ENCODE measurements around the gene PLEKHM2. TPM values are rescaled to one million over a fixed set of nuclear protein-coding genes. Genes with fewer than 3 reads are reported as not detected.

PLEKHM2 gene
- total RNA-seq, 5 donors from 2014 or later (not counting 1 experiment from before 2014, with no cell fraction given): 52.5 to 65.2 (median 59.6) TPM

- POLR2A ChIA-PET: no interaction called here
- ATAC-seq (replicated peaks in 1 of 4): no peak
- H3K27ac Mint-ChIP-seq: no peak overlapping the region
Measured at GRCh38 chr1:15737324-15738319, 53.5 kb downstream of the PLEKHM2 start.

GRCh38 chr1:15738416-15739113 is 54.4 kb downstream of the PLEKHM2 start:
- DNase-seq: no peak
- Mint-ChIP-seq H3K4me3 (no peak overlapping the region), H3K9me3 (no peaks in the 10 kb centered on the region), H3K27me3 (no peaks in the 10 kb centered on the region), H3K4me1 (peaks cover 5 to 7% (median 6%) of the 10 kb centered on the region in 3 donors), H3K27ac (peak overlapping the region in 1 of 2 donors; percentile 61), H3K36me3 (peaks cover under 1% of the 10 kb centered on the region)
- ATAC-seq (replicated peaks in 1 of 4): no peak
- Histone ChIP-seq H3K27ac (ENCODE audit: low read length) (no peak overlapping the region), H3K4me3 (ENCODE audit: control insufficient read depth in 1 of 2, extremely low read depth in 1 of 2, low read length in 1 of 2) (no peak overlapping the region), H3K36me3 (ENCODE audit: control insufficient read depth in 2 of 2, extremely low read depth in 1 of 2, insufficient read depth in 1 of 2, low read length in 1 of 2) (peaks cover 0 to 2% of the 10 kb centered on the region in 2 donors), H3K4me1 (ENCODE audit: control insufficient read depth in 1 of 2, extremely low read depth in 1 of 2, insufficient read depth in 2 of 2, low read length in 2 of 2) (peaks cover 0 to 6% of the 10 kb centered on the region in 2 experiments), H3K9me3 (no peaks in the 10 kb centered on the region), H3K27me3 (replicated peaks in 1 of 2; ENCODE audit: control insufficient read depth in 2 of 2, extremely low read depth in 1 of 2, insufficient read depth in 2 of 2, low read length in 1 of 2) (peaks cover 0 to 7% of the 10 kb centered on the region in 2 experiments)
- CTCF ChIA-PET: interaction anchor here in 1 of 2 donors (0.5 to 0.6 kb wide), 2 partner anchors 24 to 588 kb away, joined by 3 read pairs; no protein-coding TSS in a partner anchor
- POLR2A ChIA-PET: no interaction called here
- WGBS (ENCODE audit: insufficient coverage): 90% methylated on average over 3 of the region's 15 CpGs

More at GRCh38 chr1:15737324-15738319, 53.5 kb downstream of the PLEKHM2 start:
- no peak overlapping the region for H3K27ac ChIP-seq (ENCODE audit: low read length)
- no peak for DNase-seq
- WGBS (ENCODE audit: insufficient coverage): 92% methylated on average over 18 of the region's 20 CpGs
- CTCF ChIA-PET: interaction anchor here (0.5 to 0.7 kb wide), 3 partner anchors 53 to 976 kb away, joined by 3 read pairs; no protein-coding TSS in a partner anchor
- Mint-ChIP-seq H3K36me3 (peaks cover 8% of the 10 kb centered on the region), H3K4me3 (no peak overlapping the region), H3K4me1 (peaks cover 5 to 7% (median 6%) of the 10 kb centered on the region in 3 donors), H3K9me3 (no peaks in the 10 kb centered on the region), H3K27me3 (no peaks in the 10 kb centered on the region)
- peaks cover 0 to 6% of the 10 kb centered on the region in 2 experiments for H3K27me3 ChIP-seq (replicated peaks in 1 of 2; ENCODE audit: control insufficient read depth in 2 of 2, extremely low read depth in 1 of 2, insufficient read depth in 2 of 2, low read length in 1 of 2)
- peaks cover 3 to 10% of the 10 kb centered on the region in 2 donors for H3K36me3 ChIP-seq (ENCODE audit: control insufficient read depth in 2 of 2, extremely low read depth in 1 of 2, insufficient read depth in 1 of 2, low read length in 1 of 2)
- H3K4me1 ChIP-seq (ENCODE audit: control insufficient read depth in 1 of 2, extremely low read depth in 1 of 2, insufficient read depth in 2 of 2, low read length in 2 of 2): peaks cover 0 to 6% of the 10 kb centered on the region in 2 experiments
- H3K4me3 ChIP-seq (ENCODE audit: control insufficient read depth in 1 of 2, extremely low read depth in 1 of 2, low read length in 1 of 2): no peak overlapping the region
- no peaks in the 10 kb centered on the region for H3K9me3 ChIP-seq

GRCh38 chr1:15739259-15739658 is 55.1 kb downstream of the PLEKHM2 start:
- peaks cover 0 to 7% of the 10 kb centered on the region in 2 experiments for H3K27me3 ChIP-seq (replicated peaks in 1 of 2; ENCODE audit: control insufficient read depth in 2 of 2, extremely low read depth in 1 of 2, insufficient read depth in 2 of 2, low read length in 1 of 2)
- no peaks in the 10 kb centered on the region for H3K9me3 ChIP-seq
- Mint-ChIP-seq H3K36me3 (no peaks in the 10 kb centered on the region), H3K9me3 (no peaks in the 10 kb centered on the region), H3K4me1 (peaks cover 5 to 7% (median 6%) of the 10 kb centered on the region in 3 donors), H3K27me3 (no peaks in the 10 kb centered on the region), H3K4me3 (no peak overlapping the region), H3K27ac (peak overlapping the region in 1 of 2 donors; percentile 66)
- no peak for ATAC-seq (replicated peaks in 1 of 4)
- peaks cover 0 to 2% of the 10 kb centered on the region in 2 donors for H3K36me3 ChIP-seq (ENCODE audit: control insufficient read depth in 2 of 2, extremely low read depth in 1 of 2, insufficient read depth in 1 of 2, low read length in 1 of 2)
- H3K4me1 ChIP-seq (ENCODE audit: control insufficient read depth in 1 of 2, extremely low read depth in 1 of 2, insufficient read depth in 2 of 2, low read length in 2 of 2): peaks cover 0 to 6% of the 10 kb centered on the region in 2 experiments
- no peak overlapping the region for H3K4me3 ChIP-seq (ENCODE audit: control insufficient read depth in 1 of 2, extremely low read depth in 1 of 2, low read length in 1 of 2)
- ChIA-PET POLR2A (no interaction called here), CTCF (no interaction called here)
- no peak overlapping the region for H3K27ac ChIP-seq (ENCODE audit: low read length)
- DNase-seq: no peak
- WGBS (ENCODE audit: insufficient coverage): 93% methylated on average over 13 of the region's 16 CpGs

DNA sequence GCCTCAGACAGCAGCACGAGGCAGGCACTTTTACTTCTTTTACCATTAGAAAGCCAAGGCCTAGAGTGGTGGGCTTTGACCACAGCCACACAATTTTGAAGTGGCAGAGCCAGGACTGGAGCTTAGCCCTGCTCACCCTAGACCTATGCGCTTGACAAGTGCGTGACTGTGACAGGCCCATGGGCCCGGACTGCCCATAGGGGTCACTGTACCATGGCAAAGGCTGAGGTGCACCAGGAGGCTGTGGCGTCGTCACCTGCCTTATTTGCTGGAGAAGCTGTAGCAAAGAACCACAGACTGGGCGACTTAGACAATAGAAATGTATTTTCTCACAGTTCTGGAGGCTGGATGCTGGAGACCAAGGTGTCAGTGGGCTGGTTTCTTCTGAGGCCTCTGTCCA is 55.6 kb downstream of the PLEKHM2 start:
- no peaks in the 10 kb centered on the region for H3K36me3 ChIP-seq (ENCODE audit: control insufficient read depth in 2 of 2, extremely low read depth in 1 of 2, insufficient read depth in 1 of 2, low read length in 1 of 2)
- H3K36me3 Mint-ChIP-seq: no peaks in the 10 kb centered on the region
- H3K27ac Mint-ChIP-seq: peak overlapping the region in 1 of 2 donors; percentile 66
- no peaks in the 10 kb centered on the region for H3K9me3 Mint-ChIP-seq
- no peak overlapping the region for H3K4me3 Mint-ChIP-seq
- ATAC-seq (replicated peaks in 1 of 4) (no peak), DNase-seq (no peak)
- ChIA-PET POLR2A (interaction anchor here in 1 of 2 donors (0.6 kb wide), 1 partner anchor 175 kb away, joined by 4 read pairs; no protein-coding TSS in a partner anchor), CTCF (no interaction called here)
- H3K4me1 Mint-ChIP-seq: peaks cover 5 to 7% (median 6%) of the 10 kb centered on the region in 3 donors
- H3K4me1 ChIP-seq (ENCODE audit: control insufficient read depth in 1 of 2, extremely low read depth in 1 of 2, insufficient read depth in 2 of 2, low read length in 2 of 2): peaks cover 0 to 6% of the 10 kb centered on the region in 2 experiments
- 91% methylated on average over 6 of the region's 7 CpGs for WGBS (ENCODE audit: insufficient coverage)
- H3K27me3 Mint-ChIP-seq: no peaks in the 10 kb centered on the region
- H3K27ac ChIP-seq (ENCODE audit: low read length): no peak overlapping the region
- H3K27me3 ChIP-seq (replicated peaks in 1 of 2; ENCODE audit: control insufficient read depth in 2 of 2, extremely low read depth in 1 of 2, insufficient read depth in 2 of 2, low read length in 1 of 2): peaks cover 0 to 9% of the 10 kb centered on the region in 2 experiments
- H3K9me3 ChIP-seq: no peaks in the 10 kb centered on the region
- H3K4me3 ChIP-seq (ENCODE audit: control insufficient read depth in 1 of 2, extremely low read depth in 1 of 2, low read length in 1 of 2): no peak overlapping the region

GRCh38 chr1:15740924-15741850 is 57.1 kb downstream of the PLEKHM2 start:
- H3K27ac Mint-ChIP-seq: peak overlapping the region in 1 of 2 donors; percentile 23
- ChIA-PET POLR2A (no interaction called here), CTCF (no interaction called here)

More at GRCh38 chr1:15740924-15741850, 57.1 kb downstream of the PLEKHM2 start:
- Histone ChIP-seq H3K27me3 (replicated peaks in 1 of 2; ENCODE audit: control insufficient read depth in 2 of 2, extremely low read depth in 1 of 2, insufficient read depth in 2 of 2, low read length in 1 of 2) (peaks cover 0 to 11% of the 10 kb centered on the region in 2 experiments), H3K36me3 (ENCODE audit: control insufficient read depth in 2 of 2, extremely low read depth in 1 of 2, insufficient read depth in 1 of 2, low read length in 1 of 2) (no peaks in the 10 kb centered on the region), H3K4me1 (ENCODE audit: control insufficient read depth in 1 of 2, extremely low read depth in 1 of 2, insufficient read depth in 2 of 2, low read length in 2 of 2) (peaks cover 0 to 6% of the 10 kb centered on the region in 2 experiments), H3K9me3 (no peaks in the 10 kb centered on the region), H3K27ac (ENCODE audit: low read length) (no peak overlapping the region), H3K4me3 (ENCODE audit: control insufficient read depth in 1 of 2, extremely low read depth in 1 of 2, low read length in 1 of 2) (no peak overlapping the region)
- Mint-ChIP-seq H3K9me3 (no peaks in the 10 kb centered on the region), H3K4me3 (no peak overlapping the region), H3K27me3 (no peaks in the 10 kb centered on the region), H3K36me3 (no peaks in the 10 kb centered on the region), H3K4me1 (peaks cover 5 to 7% (median 6%) of the 10 kb centered on the region in 3 donors)
- ATAC-seq (replicated peaks in 1 of 4) (peak; percentile 82 to 85 (median 83)), DNase-seq (peak in 34 of 35 experiments; percentile 21 to 71 (median 51))
- WGBS (ENCODE audit: insufficient coverage): 66% methylated on average over 21 of the region's 27 CpGs

Measured in T-cell (primary cell).